Measurements from ENCODE around the gene MCF2L2. TPM values are rescaled to one million over a fixed set of nuclear protein-coding genes. Genes with fewer than 3 reads are reported as not detected.
A peak's percentile ranks its signal among the peaks of the same experiment; 100 is the strongest.

Gene MCF2L2
- total RNA-seq, 4 donors from 2014 or later: 0.16 to 0.66 (median 0.26) TPM

DNA sequence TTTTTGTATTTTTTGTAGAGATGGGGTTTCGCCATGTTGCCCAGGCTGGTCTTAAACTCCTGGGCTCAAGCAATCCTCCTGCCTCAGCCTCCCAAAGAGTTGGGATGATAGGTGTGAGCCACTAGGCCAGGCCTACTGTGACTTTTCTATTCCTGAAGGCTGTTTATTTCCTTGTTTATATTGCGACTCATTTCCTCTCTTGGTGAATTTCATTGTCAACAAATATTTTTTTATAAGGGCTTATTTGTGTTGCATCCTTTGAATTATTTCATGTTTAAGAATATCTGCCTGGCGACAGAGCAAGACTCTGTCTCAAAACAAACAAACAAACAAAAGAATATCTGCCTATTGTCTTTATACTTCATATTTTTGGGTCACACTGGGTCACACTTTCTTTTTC is 299.7 kb downstream of the MCF2L2 start:
- TF ChIP-seq, protein P1, sequence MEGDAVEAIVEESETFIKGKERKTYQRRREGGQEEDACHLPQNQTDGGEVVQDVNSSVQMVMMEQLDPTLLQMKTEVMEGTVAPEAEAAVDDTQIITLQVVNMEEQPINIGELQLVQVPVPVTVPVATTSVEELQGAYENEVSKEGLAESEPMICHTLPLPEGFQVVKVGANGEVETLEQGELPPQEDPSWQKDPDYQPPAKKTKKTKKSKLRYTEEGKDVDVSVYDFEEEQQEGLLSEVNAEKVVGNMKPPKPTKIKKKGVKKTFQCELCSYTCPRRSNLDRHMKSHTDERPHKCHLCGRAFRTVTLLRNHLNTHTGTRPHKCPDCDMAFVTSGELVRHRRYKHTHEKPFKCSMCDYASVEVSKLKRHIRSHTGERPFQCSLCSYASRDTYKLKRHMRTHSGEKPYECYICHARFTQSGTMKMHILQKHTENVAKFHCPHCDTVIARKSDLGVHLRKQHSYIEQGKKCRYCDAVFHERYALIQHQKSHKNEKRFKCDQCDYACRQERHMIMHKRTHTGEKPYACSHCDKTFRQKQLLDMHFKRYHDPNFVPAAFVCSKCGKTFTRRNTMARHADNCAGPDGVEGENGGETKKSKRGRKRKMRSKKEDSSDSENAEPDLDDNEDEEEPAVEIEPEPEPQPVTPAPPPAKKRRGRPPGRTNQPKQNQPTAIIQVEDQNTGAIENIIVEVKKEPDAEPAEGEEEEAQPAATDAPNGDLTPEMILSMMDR (IDR thresholded peaks at IDR 0.05; ENCODE audit: low read depth): no peak

Small RNAs within 50 kb of the gene (small RNA-seq; reads per million reads assigned to genes)
- gene RF00092: not detected
- gene RF00394: not detected
- gene RF01241: not detected
- gene RNA5SP151: not detected
- 8.0 reads per million, percentile 87 among the genes with 10 or more reads in this experiment for gene SNORA63D

Other genes starting within 250 kb of the MCF2L2 start
- gene B3GNT5, start 175.4 kb downstream of the MCF2L2 start, total RNA-seq: 10 to 100 TPM in 2 of 4 donors, 1 to 10 TPM in 2; 4.6 to 16.8 (median 11.5) TPM
- 10 to 100 TPM in 1 of 4 donors, 1 to 10 TPM in 3; 2.4 to 18.7 (median 3.4) TPM for gene KLHL6, start 127.1 kb upstream of the MCF2L2 start, total RNA-seq
- 100 to 1,000 TPM in 3 of 4 donors, 10 to 100 TPM in 1; 68.2 to 159 (median 128) TPM for gene KLHL24, start 207.0 kb upstream of the MCF2L2 start, total RNA-seq